Measurements from ENCODE around the gene IDI2.

Gene IDI2

GRCh38 chr10:970311-971149 lies 55.1 kb downstream of the IDI2 start:
- TF ChIP-seq REST (IDR thresholded peaks at IDR 0.05; ENCODE audit: insufficient replicate concordance, low read depth): no peak
- TF ChIP-seq SPI1 (IDR thresholded peaks at IDR 0.05; ENCODE audit: borderline replicate concordance, low read depth): no peak
- TF ChIP-seq, protein P1, sequence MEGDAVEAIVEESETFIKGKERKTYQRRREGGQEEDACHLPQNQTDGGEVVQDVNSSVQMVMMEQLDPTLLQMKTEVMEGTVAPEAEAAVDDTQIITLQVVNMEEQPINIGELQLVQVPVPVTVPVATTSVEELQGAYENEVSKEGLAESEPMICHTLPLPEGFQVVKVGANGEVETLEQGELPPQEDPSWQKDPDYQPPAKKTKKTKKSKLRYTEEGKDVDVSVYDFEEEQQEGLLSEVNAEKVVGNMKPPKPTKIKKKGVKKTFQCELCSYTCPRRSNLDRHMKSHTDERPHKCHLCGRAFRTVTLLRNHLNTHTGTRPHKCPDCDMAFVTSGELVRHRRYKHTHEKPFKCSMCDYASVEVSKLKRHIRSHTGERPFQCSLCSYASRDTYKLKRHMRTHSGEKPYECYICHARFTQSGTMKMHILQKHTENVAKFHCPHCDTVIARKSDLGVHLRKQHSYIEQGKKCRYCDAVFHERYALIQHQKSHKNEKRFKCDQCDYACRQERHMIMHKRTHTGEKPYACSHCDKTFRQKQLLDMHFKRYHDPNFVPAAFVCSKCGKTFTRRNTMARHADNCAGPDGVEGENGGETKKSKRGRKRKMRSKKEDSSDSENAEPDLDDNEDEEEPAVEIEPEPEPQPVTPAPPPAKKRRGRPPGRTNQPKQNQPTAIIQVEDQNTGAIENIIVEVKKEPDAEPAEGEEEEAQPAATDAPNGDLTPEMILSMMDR (IDR thresholded peaks at IDR 0.05; ENCODE audit: insufficient read depth, low read length): no peak
- TF ChIP-seq GABPA (IDR thresholded peaks at IDR 0.05; ENCODE audit: low read depth): no peak
- TF ChIP-seq POLR2AphosphoS5 (IDR thresholded peaks at IDR 0.05; ENCODE audit: low read depth): no peak
- Histone ChIP-seq H3K27ac (replicated peaks) (no peak overlapping the region), H3K27me3 (ENCODE audit: insufficient read depth, poor library complexity, severe bottlenecking) (no peaks in the 10 kb centered on the region), H3K4me3 (replicated peaks; ENCODE audit: insufficient read depth, low read length) (no peak overlapping the region)
- DNase-seq (ENCODE audit: low read depth in 1 of 2, low spot score in 1 of 2): no peak

DNA sequence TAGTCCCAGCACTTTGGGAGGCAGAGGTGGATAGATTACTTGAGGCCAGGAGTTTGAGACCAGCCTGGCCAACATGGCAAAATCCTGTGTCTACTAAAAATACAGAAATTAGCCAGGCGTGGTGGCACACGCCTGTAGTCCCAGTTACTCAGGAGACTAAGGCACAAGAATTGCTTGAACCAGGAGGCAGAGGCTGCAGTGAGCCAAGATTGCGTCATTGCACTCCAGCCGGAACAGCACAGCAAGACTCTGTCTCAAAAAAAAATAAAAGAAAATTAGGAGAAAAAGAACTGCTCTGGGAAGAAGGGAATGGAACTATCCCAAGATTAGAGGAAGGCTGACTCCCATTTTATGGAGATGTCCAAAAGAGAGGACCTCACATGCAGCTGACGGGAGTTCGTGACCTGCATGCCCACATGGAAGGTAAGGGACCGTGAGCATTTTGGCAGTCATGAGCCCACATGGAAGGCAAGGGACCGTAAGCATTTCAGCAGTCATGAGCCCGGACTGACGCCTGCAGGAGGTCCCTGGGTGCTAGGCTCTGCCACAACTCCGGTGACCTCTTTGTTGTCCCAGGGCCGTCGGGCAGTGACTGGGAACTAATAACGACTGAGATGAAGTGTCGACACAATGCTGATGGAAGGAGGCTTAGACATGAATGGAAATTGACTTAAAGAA lies 56.0 kb downstream of the IDI2 start:
- Histone ChIP-seq H3K4me3 (replicated peaks; ENCODE audit: insufficient read depth, low read length) (no peak overlapping the region), H3K27ac (replicated peaks) (no peak overlapping the region), H3K27me3 (ENCODE audit: insufficient read depth, poor library complexity, severe bottlenecking) (no peaks in the 10 kb centered on the region)
- DNase-seq (ENCODE audit: low read depth in 1 of 2, low spot score in 1 of 2): no peak
- TF ChIP-seq SPI1 (IDR thresholded peaks at IDR 0.05; ENCODE audit: borderline replicate concordance, low read depth) (no peak), REST (IDR thresholded peaks at IDR 0.05; ENCODE audit: insufficient replicate concordance, low read depth) (no peak), GABPA (IDR thresholded peaks at IDR 0.05; ENCODE audit: low read depth) (no peak), POLR2AphosphoS5 (IDR thresholded peaks at IDR 0.05; ENCODE audit: low read depth) (no peak)
- TF ChIP-seq, protein P1 (IDR thresholded peaks at IDR 0.05; ENCODE audit: insufficient read depth, low read length): no peak
